Uterus (tissue), 2 donors: Measurements from ENCODE around the gene LILRB5.

Source experiments
- CTCF ChIP-seq, 4 experiments: fragments of 200-600 bp in 2 of 4; fragments of 450-650 bp in 2 of 4; sonication (generic) in 2 of 4; IDR thresholded peaks; one replicate each; pipeline ENCODE4 v1.5.1; 2016 to 2019; ENCODE audit warnings: antibody characterized with exemption in 4 of 4, mild to moderate bottlenecking in 2 of 4, moderate library complexity in 1 of 4
- POLR2A ChIP-seq, 2 donors: fragments of 450-650 bp; IDR thresholded peaks; one replicate each; pipeline ENCODE4 v1.6.1; 2016; ENCODE audit warnings: antibody characterized with exemption in 2 of 2, mild to moderate bottlenecking in 1 of 2, moderate library complexity in 1 of 2

- TF ChIP-seq POLR2A (IDR thresholded peaks at IDR 0.05) = no peak
- TF ChIP-seq CTCF (IDR thresholded peaks at IDR 0.05) = no peak
These were observed 22.4 kb upstream of the LILRB5 start for GRCh38 chr19:54279406-54279962.
